HCT116 (cell line): ENCODE data around the gene CYB5A. TPM values are rescaled to one million over a fixed set of nuclear protein-coding genes. Genes with fewer than 3 reads are reported as not detected.

Source experiments
- ATAC-seq: fragments of 200-7000 bp; cut with Tn5 transposase; 2 replicates; pipeline ENCODE4 v1.9.1; 2020; ENCODE audit warnings: mild to moderate bottlenecking, moderate library complexity
- BruUV-seq: library from RNA; stranded (reverse); fragments of 400-500 nt; replicated peaks from 2 replicates; lab custom pipeline; 2021; lab: Mats Ljungman, UMichigan
- CTCF ChIA-PET: fragments of 300-600 bp; sonication (Branson Sonifier 250); formaldehyde crosslinking; loops from one replicate; lab custom pipeline; 2021; ENCODE audit warnings: antibody characterized with exemption; lab: Charles Lee
- POLR2A ChIA-PET: fragments of 300-600, 350-600 bp; sonication (Branson Sonifier 250); formaldehyde crosslinking; loops from one replicate; lab custom pipeline; 2021; ENCODE audit warnings: antibody characterized with exemption; lab: Charles Lee
- RAD21 ChIA-PET, 2 experiments: fragments of 300-600 bp; sonication (Branson Sonifier 250); formaldehyde crosslinking; loops; one replicate each; lab custom pipeline; 2023; ENCODE audit warnings: low total read pairs in 2 of 2; ENCODE audit not compliant: uncharacterized antibody in 2 of 2, unreplicated experiment in 2 of 2, low non-redundant PET in 1 of 2; lab: Charles Lee
- DNase-seq: peaks from one replicate; pipeline ENCODE4 v3.0.0-alpha.2; 2010; ENCODE audit warnings: low read depth, low spot score
- H2AFZ ChIP-seq: fragments of 200-600 bp; shearing (Covaris generic), sonication (generic); 2 replicates; pipeline ENCODE4 v1.6.1; 2017; ENCODE audit warnings: low read depth, mixed run types, mixed read lengths, antibody characterized with exemption, low read length; ENCODE audit not compliant: poor library complexity, severe bottlenecking
- H3K27ac ChIP-seq: 2 replicates; pipeline ENCODE4 v1.5.1; 2012; ENCODE audit warnings: low read depth, low read length
- H3K27me3 ChIP-seq: fragments of 200-600 bp; sonication (generic); 2 replicates; pipeline ENCODE4 v1.6.1; 2016; ENCODE audit warnings: mixed run types, low read length, mixed read lengths; ENCODE audit not compliant: insufficient read depth
- H3K36me3 ChIP-seq, 2 experiments: fragments of 200-500 bp in 1 of 2; fragments of 200-600 bp in 1 of 2; sonication (Bioruptor generic) in 1 of 2; sonication (generic) in 1 of 2; 2 replicates each; pipeline versions ENCODE4 v1.5.1 to v1.6.1; 2014 to 2016; ENCODE audit warnings: low read length in 2 of 2, inconsistent platforms in 1 of 2, mixed read lengths in 1 of 2, mixed run types in 1 of 2; ENCODE audit not compliant: insufficient read depth in 2 of 2, control insufficient read depth in 1 of 2
- H3K4me1 ChIP-seq, 2 experiments: fragments of 200-600 bp in 1 of 2; sonication (generic) in 1 of 2; 2 replicates each; pipeline versions ENCODE4 v1.5.1 to v1.6.1; 2012 to 2017; ENCODE audit warnings: low read length in 2 of 2, inconsistent platforms in 1 of 2, mild to moderate bottlenecking in 1 of 2, mixed read lengths in 1 of 2, mixed run types in 1 of 2, moderate library complexity in 1 of 2; ENCODE audit not compliant: insufficient read depth in 2 of 2, control insufficient read depth in 1 of 2
- H3K4me2 ChIP-seq: fragments of 200-600 bp; sonication (generic); 2 replicates; pipeline ENCODE4 v1.6.1; 2017; ENCODE audit warnings: mixed run types, low read length, mixed read lengths
- H3K4me3 ChIP-seq, 2 experiments: fragments of 200-600 bp in 1 of 2; sonication (generic) in 1 of 2; replicated peaks in 1 of 2; 2 replicates each; pipeline ENCODE4 v1.5.1; 2011 to 2016; ENCODE audit warnings: low read length in 2 of 2, control low read depth in 1 of 2, low read depth in 1 of 2, mild to moderate bottlenecking in 1 of 2, mixed read lengths in 1 of 2, mixed run types in 1 of 2
- H3K79me2 ChIP-seq: fragments of 200-600 bp; sonication (generic); 2 replicates; pipeline ENCODE4 v1.6.1; 2017; ENCODE audit warnings: mild to moderate bottlenecking, mixed run types, low read length, moderate library complexity, mixed read lengths; ENCODE audit not compliant: insufficient read depth
- H3K9ac ChIP-seq: fragments of 200-600 bp; sonication (generic); 2 replicates; pipeline ENCODE4 v1.6.1; 2016; ENCODE audit warnings: low read length, mixed read lengths
- H3K9me2 ChIP-seq: fragments of 200-600 bp; sonication (generic), shearing (Covaris generic); 2 replicates; pipeline ENCODE4 v1.6.1; 2017; ENCODE audit warnings: mixed run types, mild to moderate bottlenecking, moderate library complexity; ENCODE audit not compliant: insufficient read depth
- H3K9me3 ChIP-seq, 2 experiments: fragments of 200-500 bp in 1 of 2; fragments of 200-600 bp in 1 of 2; sonication (Bioruptor generic) in 1 of 2; sonication (generic) in 1 of 2; 2 replicates each; pipeline ENCODE4 v1.6.1; 2014 to 2017; ENCODE audit warnings: low read length in 2 of 2, mixed read lengths in 2 of 2, inconsistent platforms in 1 of 2, low read depth in 1 of 2, mild to moderate bottlenecking in 1 of 2, mixed run types in 1 of 2, moderate library complexity in 1 of 2; ENCODE audit not compliant: control insufficient read depth in 1 of 2, insufficient read depth in 1 of 2
- H4K20me1 ChIP-seq: fragments of 200-600 bp; sonication (generic), shearing (Covaris generic); 2 replicates; pipeline ENCODE4 v1.6.1; 2017; ENCODE audit warnings: mixed run types, mild to moderate bottlenecking, moderate library complexity; ENCODE audit not compliant: insufficient read depth
- ATF3 ChIP-seq: IDR thresholded peaks from 2 replicates; pipeline ENCODE4 v1.6.1; 2012
- CTCF ChIP-seq, 3 experiments: fragments of 200-600 bp in 1 of 3; sonication (generic) in 1 of 3; IDR thresholded peaks in 2 of 3; conservative IDR thresholded peaks in 1 of 3; 2 replicates each; pipeline ENCODE4 v1.5.1; 2012 to 2017; ENCODE audit warnings: low read depth in 2 of 3, low read length in 2 of 3, antibody characterized with exemption in 1 of 3, borderline replicate concordance in 1 of 3, control low read depth in 1 of 3, mild to moderate bottlenecking in 1 of 3, mixed read lengths in 1 of 3, mixed run types in 1 of 3, moderate library complexity in 1 of 3; ENCODE audit not compliant: insufficient read depth in 1 of 3
- EZH2 ChIP-seq: fragments of 200-600 bp; sonication (generic); IDR thresholded peaks from 2 replicates; pipeline ENCODE4 v1.6.1; 2017; ENCODE audit warnings: antibody characterized with exemption, mixed run types
- FOSL1 ChIP-seq: IDR thresholded peaks from 2 replicates; pipeline ENCODE4 v1.6.1; 2012; ENCODE audit warnings: low read depth
- REST ChIP-seq: IDR thresholded peaks from 2 replicates; pipeline ENCODE4 v1.6.1; 2012; ENCODE audit warnings: low read depth
- SIN3A ChIP-seq: IDR thresholded peaks from 2 replicates; pipeline ENCODE4 v1.6.1; 2012; ENCODE audit warnings: low read depth
- SRF ChIP-seq: IDR thresholded peaks from 2 replicates; pipeline ENCODE4 v1.6.1; 2012; ENCODE audit warnings: low read depth
- TCF7L2 ChIP-seq: IDR thresholded peaks from 2 replicates; pipeline ENCODE4 v1.7.0; 2011; ENCODE audit warnings: borderline replicate concordance, inconsistent platforms; ENCODE audit not compliant: insufficient read depth, insufficient read length; ENCODE audit errors: extremely low read depth
- ZBTB33 ChIP-seq: IDR thresholded peaks from 2 replicates; pipeline ENCODE4 v1.6.1; 2011; ENCODE audit warnings: mild to moderate bottlenecking, low read length, moderate library complexity; ENCODE audit not compliant: insufficient replicate concordance; ENCODE audit errors: extremely low read depth
- ZNF274 ChIP-seq: fragments of 200-500 bp; sonication (Bioruptor generic); IDR thresholded peaks from 2 replicates; pipeline ENCODE4 v1.6.1; 2014; ENCODE audit warnings: mild to moderate bottlenecking, low read depth, low read length, inconsistent platforms
- intact Hi-C: fragments of 100-400 bp; cut with micrococcal nuclease; formaldehyde crosslinking; loops from 2 replicates; pipeline ENCODE4 v1.10.0; 2022
- total RNA-seq: library from RNA; stranded (reverse); gene quantifications from one replicate; pipeline ENCODE4 v1.2.1, GENCODE V29; 2021; ENCODE audit not compliant: unreplicated experiment

The CYB5A gene
- total RNA-seq, 1 experiment from 2014 or later = 37.7 TPM

- intact Hi-C loops = no loop called here
- CTCF ChIA-PET = no interaction called here
- no peak overlapping the region for H3K4me3 ChIP-seq
- H3K36me3 ChIP-seq = no peaks in the 10 kb centered on the region
- DNase-seq = no peak
- ATAC-seq = no peak
- H4K20me1 ChIP-seq = no peaks in the 10 kb centered on the region
- no peaks in the 10 kb centered on the region for H3K4me1 ChIP-seq
- BruUV-seq = no TSS peak
- no peaks in the 10 kb centered on the region for H3K79me2 ChIP-seq
- H3K9me2 ChIP-seq = no peaks in the 10 kb centered on the region
- no peak overlapping the region for H3K9ac ChIP-seq
- H3K9me3 ChIP-seq = no peaks in the 10 kb centered on the region
- RAD21 ChIA-PET = no interaction called here
- H3K4me2 ChIP-seq = no peak overlapping the region
- H3K27ac ChIP-seq = no peak overlapping the region
- H3K27me3 ChIP-seq = no peaks in the 10 kb centered on the region
- no peak overlapping the region for H2AFZ ChIP-seq
- TF ChIP-seq ZNF274 = no peak
- TF ChIP-seq ZBTB33 = no peak
- TF ChIP-seq ATF3 = no peak
- TF ChIP-seq SRF = no peak
- no peak for TF ChIP-seq REST
- TF ChIP-seq CTCF (IDR thresholded peaks at IDR 0.05 in 2 of 3, conservative IDR thresholded peaks at IDR 0.05 in 1 of 3; ENCODE audit: borderline replicate concordance in 1 of 3, insufficient read depth in 1 of 3, low read depth in 2 of 3, low read length in 2 of 3) = no peak
- TF ChIP-seq TCF7L2 = no peak
- no peak for TF ChIP-seq SIN3A
- no peak for TF ChIP-seq EZH2
- no peak for TF ChIP-seq FOSL1
- POLR2A ChIA-PET = no interaction called here
Observed at GRCh38 chr18:74215863-74216262, 75.9 kb downstream of the CYB5A start.
